Measurements from ENCODE around the gene WRAP53. TPM values are rescaled to one million over a fixed set of nuclear protein-coding genes. Genes with fewer than 3 reads are reported as not detected.

The WRAP53 gene
- total RNA-seq, 1 donor from 2014 or later: 11.8 TPM

DNA sequence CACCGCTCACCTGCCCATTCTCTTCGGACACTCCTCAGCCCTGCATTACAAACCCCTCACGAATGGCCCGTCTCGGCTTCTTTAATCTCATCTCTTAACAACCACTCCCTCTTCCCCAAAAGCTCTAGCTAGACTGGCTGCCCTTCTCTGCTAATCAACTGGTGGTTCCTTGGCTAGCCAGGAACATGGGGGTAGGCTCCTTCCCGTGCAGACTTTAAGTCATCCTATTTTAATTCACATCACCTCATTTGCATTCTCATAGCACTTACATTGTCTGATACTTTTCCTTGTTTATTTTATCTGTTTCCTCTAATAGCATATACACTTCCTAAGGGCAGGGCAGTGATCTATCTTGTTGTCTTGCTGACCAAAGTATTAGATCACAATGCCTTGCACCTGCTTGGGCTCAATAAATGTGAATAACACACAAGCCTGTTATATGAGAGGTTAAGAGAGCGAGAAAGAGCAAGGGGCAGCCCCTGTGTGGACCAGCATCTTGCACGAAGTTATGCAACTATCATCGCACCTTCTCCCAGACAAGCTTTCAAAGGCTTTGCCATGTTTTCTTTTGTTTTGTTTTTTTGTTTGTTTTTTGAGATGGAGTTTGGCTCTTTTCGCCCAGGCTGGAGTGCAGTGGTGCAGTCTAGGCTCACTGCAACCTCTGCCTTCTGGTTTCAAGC is 10.7 kb upstream of the WRAP53 start:
- FAIRE-seq (no peak), DNase-seq (ENCODE audit: low spot score in 2 of 2) (no peak)

- FAIRE-seq: no peak
Measured at GRCh38 chr17:7684851-7685532, 3.3 kb upstream of the WRAP53 start.

GRCh38 chr17:7685533-7686221 is 2.6 kb upstream of the WRAP53 start:
- peak; percentile 73 to 81 for DNase-seq (ENCODE audit: low spot score in 2 of 2)
- FAIRE-seq: no peak

More at GRCh38 chr17:7684851-7685532, 3.3 kb upstream of the WRAP53 start:
- no peak for DNase-seq (ENCODE audit: low spot score in 2 of 2)

GRCh38 chr17:7686222-7687071 is 1.8 kb upstream of the WRAP53 start:
- DNase-seq (ENCODE audit: low spot score in 2 of 2) (peak; percentile 60 to 62), FAIRE-seq (no peak)

GRCh38 chr17:7687072-7687907 is 987 bp upstream of the WRAP53 start, which contains the start of gene TP53:
TSS of gene TP53 (minus strand) at chr17:7687490. CDS start at chr17:7676594, 10,896 bp downstream.
- FAIRE-seq (no peak), DNase-seq (ENCODE audit: low spot score in 2 of 2) (peak; percentile 47 to 59)

DNA sequence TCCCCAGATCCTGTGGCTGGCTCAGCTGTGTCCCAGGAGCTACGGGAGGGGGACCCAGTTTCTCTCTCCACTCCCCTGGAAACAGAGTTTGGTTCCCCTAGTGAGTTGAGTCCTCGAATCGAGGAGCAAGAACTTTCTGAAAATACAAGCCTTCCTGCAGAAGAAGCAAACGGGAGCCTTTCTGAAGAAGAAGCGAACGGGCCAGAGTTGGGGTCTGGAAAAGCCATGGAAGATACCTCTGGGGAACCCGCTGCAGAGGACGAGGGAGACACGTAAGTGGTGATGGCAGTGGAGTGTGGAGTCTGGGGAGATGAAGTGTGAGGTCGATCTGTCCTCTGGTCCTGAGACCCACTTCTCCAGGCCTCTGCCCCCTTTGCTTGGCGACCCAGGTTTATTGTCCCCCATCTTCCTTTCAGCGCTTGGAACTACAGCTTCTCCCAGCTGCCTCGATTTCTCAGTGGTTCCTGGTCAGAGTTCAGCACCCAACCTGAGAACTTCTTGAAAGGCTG is 585 bp downstream of the WRAP53 start:
- no peak for DNase-seq (ENCODE audit: low spot score in 2 of 2)
- FAIRE-seq: no peak

GRCh38 chr17:7695586-7695985 is 7.3 kb downstream of the WRAP53 start:
- FAIRE-seq (no peak), DNase-seq (ENCODE audit: low spot score in 2 of 2) (no peak)

- DNase-seq (ENCODE audit: low spot score in 2 of 2) (no peak), FAIRE-seq (no peak)
Measured at GRCh38 chr17:7697828-7698588, 9.7 kb downstream of the WRAP53 start.

DNA sequence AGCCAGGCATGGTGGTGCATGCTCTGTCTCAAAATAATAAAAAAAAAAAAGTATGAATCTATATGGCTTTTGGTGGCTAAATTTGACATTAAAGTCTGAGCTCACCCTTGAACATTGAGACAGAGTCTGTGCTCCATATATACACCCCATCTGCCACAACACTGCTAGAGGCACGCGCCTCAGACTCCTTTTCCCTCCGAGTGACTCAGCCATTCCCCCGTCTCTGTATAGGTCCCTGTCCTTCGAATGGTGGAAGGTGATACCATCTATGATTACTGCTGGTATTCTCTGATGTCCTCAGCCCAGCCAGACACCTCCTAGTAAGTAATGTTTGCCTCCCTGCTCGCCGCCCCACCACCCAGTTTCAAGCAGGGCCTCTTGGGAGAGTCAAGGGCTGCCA is 12.2 kb downstream of the WRAP53 start:
- FAIRE-seq (no peak), DNase-seq (ENCODE audit: low spot score in 2 of 2) (no peak)

- DNase-seq (ENCODE audit: low spot score in 2 of 2) (no peak), FAIRE-seq (no peak)
Measured at GRCh38 chr17:7701681-7702080, 13.4 kb downstream of the WRAP53 start.

- no peak for FAIRE-seq
- DNase-seq (ENCODE audit: low spot score in 2 of 2): no peak
Measured at GRCh38 chr17:7702776-7703175, 14.5 kb downstream of the WRAP53 start.

DNA sequence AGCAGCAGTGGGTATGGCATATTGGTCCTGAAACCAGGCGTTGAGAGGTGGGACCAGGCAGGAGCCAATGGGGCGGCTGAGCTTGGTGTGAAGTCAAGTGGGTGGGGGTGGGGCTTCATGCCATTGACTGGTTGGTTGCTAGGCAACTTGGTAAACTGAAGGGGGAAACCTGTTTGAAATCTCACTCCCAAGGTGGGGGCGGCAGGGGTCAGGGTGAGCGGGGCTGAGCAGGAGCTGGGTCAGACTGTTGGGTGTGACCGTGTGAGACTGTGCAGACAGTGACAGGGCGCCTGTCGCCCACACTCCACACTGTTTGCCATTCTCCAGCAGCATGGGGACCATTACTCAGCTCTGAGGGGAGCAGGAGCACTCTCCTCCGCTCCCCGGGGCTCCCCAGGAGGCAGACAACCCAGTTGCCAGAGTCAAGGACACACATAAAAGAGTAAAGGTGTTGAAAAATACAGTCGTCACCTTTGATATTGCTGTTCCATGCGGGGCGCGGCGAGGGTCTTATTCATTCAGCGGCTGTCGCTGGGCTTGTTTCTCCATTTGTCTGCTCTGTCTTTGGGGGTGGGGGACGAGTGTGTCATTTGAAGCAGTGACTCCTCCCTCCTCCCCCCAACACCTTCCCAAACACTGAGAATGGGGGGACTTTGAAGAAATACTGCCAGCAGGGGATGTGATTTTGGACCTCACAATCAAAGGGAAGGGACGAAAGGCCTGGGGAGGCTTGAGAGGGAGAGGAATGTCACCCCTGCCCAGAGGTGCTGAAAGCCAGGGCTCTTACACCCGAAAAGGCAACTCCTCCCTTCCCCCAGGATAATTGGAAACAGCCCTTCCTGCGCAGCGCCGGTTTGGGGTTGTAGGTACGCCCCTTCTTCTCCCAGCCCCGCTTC is 15.6 kb downstream of the WRAP53 start:
- FAIRE-seq: no peak
- peak in 1 of 2 donors; percentile 55 for DNase-seq (ENCODE audit: low spot score in 2 of 2)

DNA sequence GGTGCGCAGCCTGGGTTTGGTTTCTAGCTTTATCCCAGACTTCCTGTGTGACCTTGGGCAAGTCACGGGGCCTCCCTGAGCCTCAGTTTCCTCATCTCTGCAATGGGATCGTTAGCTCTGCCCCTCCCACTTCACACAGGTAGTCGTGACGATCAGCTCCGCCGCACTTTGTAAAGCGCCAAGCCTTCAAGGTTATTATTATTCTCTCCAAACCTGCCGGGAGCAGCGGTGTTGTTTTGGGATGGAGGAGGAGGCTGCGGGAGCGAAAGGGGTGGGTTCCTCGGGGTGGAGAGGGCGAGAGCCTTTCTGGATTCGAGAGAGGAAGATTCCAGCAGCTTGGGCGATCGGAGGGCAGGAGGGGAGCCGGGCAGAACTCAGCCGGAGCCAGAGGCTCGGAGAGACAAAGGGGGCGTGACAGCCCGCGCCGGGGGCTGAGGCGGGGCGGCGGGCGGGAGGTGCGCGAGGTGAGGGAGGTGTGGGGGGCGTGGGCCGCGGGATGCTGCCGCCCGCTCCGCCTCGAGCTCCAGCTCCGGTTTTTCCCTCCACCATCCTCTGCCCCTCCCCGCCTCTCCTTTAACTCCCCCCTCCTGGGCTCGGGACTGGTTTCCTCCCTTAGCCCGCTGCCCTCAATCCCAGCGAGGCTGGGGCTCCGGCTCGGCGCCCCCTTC is 16.5 kb downstream of the WRAP53 start, which contains the start of gene EFNB3:
Gene EFNB3 (plus strand): TSS at position 602 of the 668 bp plus-strand sequence. CDS start 397 bp downstream, outside the sequence.
- no peak for FAIRE-seq
- no peak for DNase-seq (ENCODE audit: low spot score in 2 of 2)

DNA sequence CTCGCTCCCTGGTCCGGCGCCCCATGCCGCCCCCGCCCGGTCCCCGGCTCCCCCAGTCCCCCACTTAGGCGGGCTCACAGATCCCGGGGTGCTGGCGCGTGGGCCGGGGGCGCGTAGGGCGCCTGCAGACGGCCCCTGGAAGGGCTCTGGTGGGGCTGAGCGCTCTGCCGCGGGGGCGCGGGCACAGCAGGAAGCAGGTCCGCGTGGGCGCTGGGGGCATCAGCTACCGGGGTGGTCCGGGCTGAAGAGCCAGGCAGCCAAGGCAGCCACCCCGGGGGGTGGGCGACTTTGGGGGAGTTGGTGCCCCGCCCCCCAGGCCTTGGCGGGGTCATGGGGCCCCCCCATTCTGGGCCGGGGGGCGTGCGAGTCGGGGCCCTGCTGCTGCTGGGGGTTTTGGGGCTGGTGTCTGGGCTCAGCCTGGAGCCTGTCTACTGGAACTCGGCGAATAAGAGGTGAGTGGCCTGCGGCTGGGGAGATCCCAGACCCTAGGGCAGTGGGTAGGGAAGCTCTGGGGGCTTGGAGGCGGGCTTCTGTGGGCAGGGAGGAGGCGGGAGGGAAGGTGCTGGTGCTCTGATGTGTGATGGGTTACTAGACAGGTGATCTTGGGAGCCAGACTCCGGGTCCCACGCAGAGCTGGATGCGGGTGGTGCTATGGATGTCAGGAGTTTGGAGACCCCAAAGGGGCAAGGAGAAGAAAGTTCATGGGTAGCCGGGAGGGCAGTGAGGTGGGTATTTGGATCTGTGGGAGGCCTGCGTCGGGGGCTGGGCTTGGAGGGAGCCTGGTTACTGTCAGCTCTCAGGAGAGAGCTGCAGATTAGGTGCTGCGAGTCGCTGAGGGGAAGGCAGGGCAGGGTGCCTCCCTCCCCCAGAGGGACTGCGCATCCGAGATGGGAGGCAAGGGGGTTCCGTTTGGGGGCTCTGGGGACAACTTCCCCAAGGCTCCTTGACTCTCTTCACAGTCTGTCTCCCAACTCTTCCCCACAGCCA is 17.3 kb downstream of the WRAP53 start:
- DNase-seq (ENCODE audit: low spot score in 2 of 2) (no peak), FAIRE-seq (no peak)

GRCh38 chr17:7706631-7707354 is 18.5 kb downstream of the WRAP53 start:
- DNase-seq (ENCODE audit: low spot score in 2 of 2) (no peak), FAIRE-seq (no peak)

All from frontal cortex (tissue), 4 donors.